ENCODE results near the gene IFNL3. TPM values are rescaled to one million over a fixed set of nuclear protein-coding genes. Genes with fewer than 3 reads are reported as not detected.

Gene IFNL3
- total and polyA plus RNA-seq, 2 of the 13 experiments (the other 11 are each of a cell fraction or from before 2014, with no cell fraction given) = not detected

DNA sequence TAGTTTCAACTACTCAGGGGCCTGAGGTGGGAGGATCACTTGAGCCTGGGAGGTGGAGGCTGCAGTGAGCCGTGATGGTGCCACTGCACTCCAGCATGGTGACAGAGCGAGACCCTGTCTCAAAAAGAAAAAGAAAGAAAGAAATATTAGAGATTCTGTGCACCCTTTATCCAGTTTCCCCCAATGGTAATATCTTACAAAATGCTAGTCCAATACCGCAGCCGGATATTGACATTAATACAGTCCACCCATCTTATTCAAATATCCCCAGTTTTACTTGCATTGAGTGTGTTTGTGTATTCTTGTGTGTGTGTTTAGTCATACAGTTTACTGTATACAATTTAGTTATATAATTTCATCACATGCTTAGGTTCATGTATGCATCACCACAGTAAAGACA is 12.4 kb upstream of the IFNL3 start:
- Histone ChIP-seq H3K27me3 (ENCODE audit: control insufficient read depth in 1 of 2, insufficient read depth in 2 of 2, low read length in 2 of 2) (peaks cover 0 to 6% of the 10 kb centered on the region in 2 experiments; a peak in 1 of 5 replicates), H3K4me1 (ENCODE audit: insufficient read depth, low read length) (peaks cover 10% of the 10 kb centered on the region), H3K4me2 (ENCODE audit: low read depth, low read length) (no peak overlapping the region), H2AFZ (ENCODE audit: low read length) (no peak overlapping the region), H3K79me2 (ENCODE audit: insufficient read depth, low read length) (no peaks in the 10 kb centered on the region), H4K20me1 (ENCODE audit: insufficient read depth, low read length) (no peaks in the 10 kb centered on the region), H3K9ac (ENCODE audit: insufficient read depth, low read depth, low read length) (no peak overlapping the region), H3K4me3 (replicated peaks in 1 of 3; ENCODE audit: insufficient read depth in 1 of 3, low read depth in 2 of 3, low read length in 3 of 3) (no peak overlapping the region), H3K9me3 (ENCODE audit: low read length) (no peaks in the 10 kb centered on the region), H3K27ac (ENCODE audit: extremely low read length, insufficient read depth, low read length) (no peak overlapping the region), H3K36me3 (replicated peaks in 1 of 2; ENCODE audit: control insufficient read depth in 1 of 2, insufficient read depth in 2 of 2, low read length in 2 of 2) (no peaks in the 10 kb centered on the region)
- in situ Hi-C loops (cut with HindIII; ENCODE audit: extremely low pct_ligation_motif_present, low pct_unique_long_range_greater_than_20kb) (no loop called here), intact Hi-C loops (cut with micrococcal nuclease; ENCODE audit: unreplicated experiment) (no loop called here)
- 89% methylated on average over 4 of the region's 4 CpGs for WGBS (ENCODE audit: low lambda C conversion rate)
- FAIRE-seq = no peak
- no TSS peak for BruUV-seq (replicated peaks)
- ATAC-seq = no peak
- TF ChIP-seq ZBTB20 (CRISPR knock-in tag; IDR thresholded peaks at IDR 0.05; ENCODE audit: borderline replicate concordance, low read depth) (no peak), ZBTB26 (CRISPR knock-in tag; IDR thresholded peaks at IDR 0.05; ENCODE audit: borderline replicate concordance) (no peak), ZSCAN12 (CRISPR knock-in tag; IDR thresholded peaks at IDR 0.05) (no peak), ZNF776 (CRISPR knock-in tag; IDR thresholded peaks at IDR 0.05) (no peak), PHB2 (IDR thresholded peaks at IDR 0.05; ENCODE audit: partially characterized antibody) (no peak), ATF6 (CRISPR knock-in tag; conservative IDR thresholded peaks at IDR 0.05) (no peak)
- TF ChIP-seq, protein P1, sequence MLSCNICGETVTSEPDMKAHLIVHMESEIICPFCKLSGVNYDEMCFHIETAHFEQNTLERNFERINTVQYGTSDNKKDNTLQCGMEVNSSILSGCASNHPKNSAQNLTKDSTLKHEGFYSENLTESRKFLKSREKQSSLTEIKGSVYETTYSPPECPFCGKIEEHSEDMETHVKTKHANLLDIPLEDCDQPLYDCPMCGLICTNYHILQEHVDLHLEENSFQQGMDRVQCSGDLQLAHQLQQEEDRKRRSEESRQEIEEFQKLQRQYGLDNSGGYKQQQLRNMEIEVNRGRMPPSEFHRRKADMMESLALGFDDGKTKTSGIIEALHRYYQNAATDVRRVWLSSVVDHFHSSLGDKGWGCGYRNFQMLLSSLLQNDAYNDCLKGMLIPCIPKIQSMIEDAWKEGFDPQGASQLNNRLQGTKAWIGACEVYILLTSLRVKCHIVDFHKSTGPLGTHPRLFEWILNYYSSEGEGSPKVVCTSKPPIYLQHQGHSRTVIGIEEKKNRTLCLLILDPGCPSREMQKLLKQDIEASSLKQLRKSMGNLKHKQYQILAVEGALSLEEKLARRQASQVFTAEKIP (CRISPR knock-in tag; IDR thresholded peaks at IDR 0.05; ENCODE audit: borderline replicate concordance) = no peak
- ChIA-PET CTCF (ENCODE audit: low intra/inter-chr PET ratio, low total read pairs) (no interaction called here), POLR2A (no interaction called here)
- DNase-seq (ENCODE audit: low spot score) = no peak
